MM.1S (cell line): Measurements from ENCODE around the gene PPP1R13B.

Experiments
- CTCF ChIP-seq: fragments of 300-600 bp; sonication (generic); IDR thresholded peaks from 2 replicates; pipeline ENCODE4 v1.5.1; 2016; ENCODE audit warnings: antibody characterized with exemption, low read length, mixed read lengths
- EZH2 ChIP-seq: fragments of 300-600 bp; sonication (generic); optimal IDR thresholded peaks from 2 replicates; pipeline ENCODE3; 2017; ENCODE audit warnings: low read depth, mild to moderate bottlenecking, antibody characterized with exemption, low read length, mixed read lengths

DNA sequence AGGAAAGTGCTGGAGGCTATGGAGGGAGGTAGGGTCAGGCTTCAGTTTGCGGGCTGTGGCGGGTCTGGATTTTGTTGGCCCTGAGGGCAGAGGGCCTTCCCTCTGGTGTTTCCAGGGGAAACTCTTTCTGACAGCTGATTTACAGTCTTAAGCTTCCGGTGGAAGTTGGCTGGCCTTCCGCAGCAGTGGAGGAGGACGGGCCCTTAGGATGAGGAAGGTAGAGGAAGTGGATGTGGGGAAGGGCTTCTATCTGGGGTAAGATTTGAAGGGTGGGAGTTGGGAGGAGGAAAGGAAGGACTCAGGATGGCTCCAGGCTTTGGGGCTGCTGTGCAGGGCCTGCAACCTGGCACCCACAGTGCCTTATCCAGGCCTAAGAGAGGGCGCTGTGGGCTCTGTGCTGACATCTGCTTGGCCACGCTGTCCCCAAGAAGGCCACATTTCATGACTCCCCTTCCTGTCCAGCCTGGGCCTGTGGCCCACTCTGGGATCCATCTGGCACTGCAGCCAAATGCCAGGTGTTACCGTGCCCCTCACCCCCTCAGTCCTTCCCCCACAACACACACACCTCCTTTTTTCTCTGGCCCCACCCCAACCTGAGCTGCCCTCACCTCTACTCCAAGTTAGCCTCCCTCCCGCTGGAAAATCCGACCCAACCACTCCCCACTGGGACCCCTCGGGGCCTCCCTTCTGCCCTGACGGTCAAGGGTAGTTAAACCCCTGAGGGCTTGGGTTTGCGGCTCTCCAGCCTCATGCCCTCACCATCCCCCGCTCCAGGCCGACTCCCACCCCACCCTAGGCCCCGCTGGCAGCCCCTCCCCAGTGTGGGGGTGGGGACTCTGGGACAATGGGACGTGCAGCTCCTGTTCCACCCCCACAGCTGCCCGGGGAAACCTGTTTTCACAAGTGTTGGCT lies 7.7 kb upstream of the PPP1R13B start:
- TF ChIP-seq CTCF (no peak), EZH2 (no peak)
